Measurements from ENCODE around the gene SLC26A9.

The SLC26A9 gene

DNA sequence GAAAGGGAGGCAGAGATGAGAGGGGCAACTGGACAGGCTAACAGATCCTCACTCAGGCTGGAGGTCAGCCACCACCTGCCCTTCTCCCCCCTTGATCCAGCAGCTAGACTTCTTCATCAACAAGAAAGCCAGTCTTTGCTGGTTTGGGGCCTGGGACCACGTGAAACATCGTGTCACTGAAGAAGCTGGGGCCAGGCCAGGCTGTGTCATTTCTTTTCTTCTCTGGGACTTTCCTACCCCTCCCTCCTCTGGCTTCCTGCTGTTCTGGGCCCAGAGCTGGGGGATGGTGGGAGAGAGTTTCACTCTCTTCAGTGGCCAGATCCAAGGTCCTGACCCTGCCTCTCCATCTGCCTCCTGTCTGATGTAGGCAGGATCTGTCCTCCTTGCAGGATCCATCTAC lies 18.1 kb upstream of the SLC26A9 start:
- Histone ChIP-seq H3K4me2 (ENCODE audit: low read length) (no peak overlapping the region), H4K8ac (ENCODE audit: low read depth, low read length) (no peak overlapping the region), H3K27ac (ENCODE audit: low read depth, low read length) (no peak overlapping the region), H3K36me3 (ENCODE audit: control insufficient read depth, insufficient read depth, low read length) (no peaks in the 10 kb centered on the region), H3K56ac (ENCODE audit: low read length) (no peak overlapping the region), H3K79me1 (ENCODE audit: low read length) (no peaks in the 10 kb centered on the region), H3K9ac (ENCODE audit: low read length) (no peak overlapping the region), H2BK5ac (ENCODE audit: low read length) (no peak overlapping the region), H2BK15ac (replicated peaks; ENCODE audit: low read depth) (no peak overlapping the region), H3K23ac (ENCODE audit: low read length) (no peak overlapping the region), H2BK120ac (ENCODE audit: low read depth, low read length) (no peak overlapping the region), H3K79me2 (ENCODE audit: control insufficient read depth, insufficient read depth, low read length) (no peaks in the 10 kb centered on the region), H3K4me3 (ENCODE audit: low read length) (no peak overlapping the region), H4K5ac (ENCODE audit: low read length) (no peak overlapping the region), H3K18ac (ENCODE audit: low read length) (no peak overlapping the region), H3K27me3 (ENCODE audit: insufficient read depth, low read length, poor library complexity) (no peaks in the 10 kb centered on the region), H3K4me1 (ENCODE audit: control insufficient read depth, low read depth, low read length) (no peaks in the 10 kb centered on the region), H3K4ac (ENCODE audit: low read depth, low read length) (no peak overlapping the region), H2AK5ac (ENCODE audit: low read length) (no peak overlapping the region)
- no peak for DNase-seq
- WGBS (ENCODE audit: extremely low coverage, insufficient coverage, low lambda C conversion rate) = no CpG with 5 or more reads among the region's 2 CpGs

DNA sequence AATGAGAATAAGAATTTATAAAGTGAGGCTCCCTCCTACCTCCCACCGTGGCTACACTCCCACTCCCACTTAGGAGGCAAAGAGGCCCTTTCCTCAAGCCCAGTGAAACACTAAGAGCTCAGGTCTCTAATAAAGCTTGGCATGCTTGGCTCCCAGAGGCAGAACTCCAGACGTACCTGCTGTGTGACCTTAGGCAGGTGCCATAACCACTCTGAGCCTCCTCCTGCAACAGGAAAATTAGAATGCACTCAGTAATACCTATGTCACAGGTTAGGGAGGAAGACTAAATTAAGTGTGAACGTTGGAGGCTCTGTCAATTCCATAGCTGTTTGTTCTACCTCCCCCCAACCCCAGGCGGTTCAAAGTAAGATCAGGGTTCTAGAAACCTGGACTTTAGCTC lies 16.5 kb upstream of the SLC26A9 start:
- Histone ChIP-seq H3K4me3 (ENCODE audit: low read length) (no peak overlapping the region), H3K79me1 (ENCODE audit: low read length) (no peaks in the 10 kb centered on the region), H3K27ac (ENCODE audit: low read depth, low read length) (no peak overlapping the region), H2BK120ac (ENCODE audit: low read depth, low read length) (no peak overlapping the region), H2BK15ac (replicated peaks; ENCODE audit: low read depth) (no peak overlapping the region), H3K36me3 (ENCODE audit: control insufficient read depth, insufficient read depth, low read length) (no peaks in the 10 kb centered on the region), H3K23ac (ENCODE audit: low read length) (no peak overlapping the region), H3K4me2 (ENCODE audit: low read length) (no peak overlapping the region), H3K4me1 (ENCODE audit: control insufficient read depth, low read depth, low read length) (no peaks in the 10 kb centered on the region), H3K56ac (ENCODE audit: low read length) (no peak overlapping the region), H3K9ac (ENCODE audit: low read length) (no peak overlapping the region), H4K5ac (ENCODE audit: low read length) (no peak overlapping the region), H2AK5ac (ENCODE audit: low read length) (no peak overlapping the region), H3K4ac (ENCODE audit: low read depth, low read length) (no peak overlapping the region), H4K8ac (ENCODE audit: low read depth, low read length) (no peak overlapping the region), H2BK5ac (ENCODE audit: low read length) (no peak overlapping the region), H3K79me2 (ENCODE audit: control insufficient read depth, insufficient read depth, low read length) (no peaks in the 10 kb centered on the region), H3K18ac (ENCODE audit: low read length) (no peak overlapping the region), H3K27me3 (ENCODE audit: insufficient read depth, low read length, poor library complexity) (no peaks in the 10 kb centered on the region)
- DNase-seq = no peak
- no CpG with 5 or more reads among the region's 4 CpGs for WGBS (ENCODE audit: extremely low coverage, insufficient coverage, low lambda C conversion rate)

GRCh38 chr1:205955499-205955898 lies 12.2 kb upstream of the SLC26A9 start:
- no peak for DNase-seq
- Histone ChIP-seq H2BK5ac (ENCODE audit: low read length) (no peak overlapping the region), H3K18ac (ENCODE audit: low read length) (no peak overlapping the region), H2AK5ac (ENCODE audit: low read length) (no peak overlapping the region), H3K79me2 (ENCODE audit: control insufficient read depth, insufficient read depth, low read length) (no peaks in the 10 kb centered on the region), H3K4me2 (ENCODE audit: low read length) (no peak overlapping the region), H4K5ac (ENCODE audit: low read length) (no peak overlapping the region), H2BK15ac (replicated peaks; ENCODE audit: low read depth) (no peak overlapping the region), H3K79me1 (ENCODE audit: low read length) (no peaks in the 10 kb centered on the region), H3K23ac (ENCODE audit: low read length) (no peak overlapping the region), H2BK120ac (ENCODE audit: low read depth, low read length) (no peak overlapping the region), H3K56ac (ENCODE audit: low read length) (no peak overlapping the region), H3K27me3 (ENCODE audit: insufficient read depth, low read length, poor library complexity) (no peaks in the 10 kb centered on the region), H3K4ac (ENCODE audit: low read depth, low read length) (no peak overlapping the region), H3K4me1 (ENCODE audit: control insufficient read depth, low read depth, low read length) (no peaks in the 10 kb centered on the region), H3K27ac (ENCODE audit: low read depth, low read length) (no peak overlapping the region), H3K4me3 (ENCODE audit: low read length) (no peak overlapping the region), H3K9ac (ENCODE audit: low read length) (no peak overlapping the region), H4K8ac (ENCODE audit: low read depth, low read length) (no peak overlapping the region), H3K36me3 (ENCODE audit: control insufficient read depth, insufficient read depth, low read length) (no peaks in the 10 kb centered on the region)
- no CpG with 5 or more reads among the region's 1 CpG for WGBS (ENCODE audit: extremely low coverage, insufficient coverage, low lambda C conversion rate)

- Histone ChIP-seq H3K79me1 (ENCODE audit: low read length) (no peaks in the 10 kb centered on the region), H3K23ac (ENCODE audit: low read length) (no peak overlapping the region), H2AK5ac (ENCODE audit: low read length) (no peak overlapping the region), H3K56ac (ENCODE audit: low read length) (no peak overlapping the region), H3K36me3 (ENCODE audit: control insufficient read depth, insufficient read depth, low read length) (no peaks in the 10 kb centered on the region), H3K4me3 (ENCODE audit: low read length) (no peak overlapping the region), H3K4me1 (ENCODE audit: control insufficient read depth, low read depth, low read length) (no peaks in the 10 kb centered on the region), H3K27me3 (ENCODE audit: insufficient read depth, low read length, poor library complexity) (no peaks in the 10 kb centered on the region), H4K5ac (ENCODE audit: low read length) (no peak overlapping the region), H3K4me2 (ENCODE audit: low read length) (no peak overlapping the region), H2BK15ac (replicated peaks; ENCODE audit: low read depth) (no peak overlapping the region), H4K8ac (ENCODE audit: low read depth, low read length) (no peak overlapping the region), H2BK5ac (ENCODE audit: low read length) (no peak overlapping the region), H2BK120ac (ENCODE audit: low read depth, low read length) (no peak overlapping the region), H3K9ac (ENCODE audit: low read length) (no peak overlapping the region), H3K4ac (ENCODE audit: low read depth, low read length) (no peak overlapping the region), H3K79me2 (ENCODE audit: control insufficient read depth, insufficient read depth, low read length) (no peaks in the 10 kb centered on the region), H3K27ac (ENCODE audit: low read depth, low read length) (no peak overlapping the region), H3K18ac (ENCODE audit: low read length) (no peak overlapping the region)
- WGBS (ENCODE audit: extremely low coverage, insufficient coverage, low lambda C conversion rate) = no CpG with 5 or more reads among the region's 11 CpGs
- DNase-seq = no peak
Measured at GRCh38 chr1:205954819-205955404, 11.7 kb upstream of the SLC26A9 start.

GRCh38 chr1:205951746-205952145 lies 8.5 kb upstream of the SLC26A9 start:
- H4K8ac ChIP-seq (ENCODE audit: low read depth, low read length) = no peak overlapping the region
- H2AK5ac ChIP-seq (ENCODE audit: low read length) = no peak overlapping the region
- H3K56ac ChIP-seq (ENCODE audit: low read length) = no peak overlapping the region
- no peak overlapping the region for H3K4me3 ChIP-seq (ENCODE audit: low read length)
- H3K27me3 ChIP-seq (ENCODE audit: insufficient read depth, low read length, poor library complexity) = no peaks in the 10 kb centered on the region
- H3K4me2 ChIP-seq (ENCODE audit: low read length) = no peak overlapping the region
- H3K36me3 ChIP-seq (ENCODE audit: control insufficient read depth, insufficient read depth, low read length) = no peaks in the 10 kb centered on the region
- H2BK5ac ChIP-seq (ENCODE audit: low read length) = no peak overlapping the region
- no peak overlapping the region for H3K23ac ChIP-seq (ENCODE audit: low read length)
- H3K27ac ChIP-seq (ENCODE audit: low read depth, low read length) = no peak overlapping the region
- no peak overlapping the region for H4K5ac ChIP-seq (ENCODE audit: low read length)
- H2BK15ac ChIP-seq (replicated peaks; ENCODE audit: low read depth) = no peak overlapping the region
- H2BK120ac ChIP-seq (ENCODE audit: low read depth, low read length) = no peak overlapping the region
- no CpG with 5 or more reads among the region's 1 CpG for WGBS (ENCODE audit: extremely low coverage, insufficient coverage, low lambda C conversion rate)
- H3K9ac ChIP-seq (ENCODE audit: low read length) = no peak overlapping the region
- H3K79me2 ChIP-seq (ENCODE audit: control insufficient read depth, insufficient read depth, low read length) = no peaks in the 10 kb centered on the region
- H3K4me1 ChIP-seq (ENCODE audit: control insufficient read depth, low read depth, low read length) = no peaks in the 10 kb centered on the region
- no peak overlapping the region for H3K18ac ChIP-seq (ENCODE audit: low read length)
- H3K4ac ChIP-seq (ENCODE audit: low read depth, low read length) = no peak overlapping the region
- DNase-seq = no peak
- no peaks in the 10 kb centered on the region for H3K79me1 ChIP-seq (ENCODE audit: low read length)

GRCh38 chr1:205950826-205951549 lies 7.7 kb upstream of the SLC26A9 start:
- Histone ChIP-seq H4K5ac (ENCODE audit: low read length) (no peak overlapping the region), H3K79me1 (ENCODE audit: low read length) (no peaks in the 10 kb centered on the region), H3K4ac (ENCODE audit: low read depth, low read length) (no peak overlapping the region), H3K27ac (ENCODE audit: low read depth, low read length) (no peak overlapping the region), H3K79me2 (ENCODE audit: control insufficient read depth, insufficient read depth, low read length) (no peaks in the 10 kb centered on the region), H2BK5ac (ENCODE audit: low read length) (no peak overlapping the region), H2BK15ac (replicated peaks; ENCODE audit: low read depth) (no peak overlapping the region), H3K4me3 (ENCODE audit: low read length) (no peak overlapping the region), H2BK120ac (ENCODE audit: low read depth, low read length) (no peak overlapping the region), H4K8ac (ENCODE audit: low read depth, low read length) (no peak overlapping the region), H3K4me1 (ENCODE audit: control insufficient read depth, low read depth, low read length) (no peaks in the 10 kb centered on the region), H3K56ac (ENCODE audit: low read length) (peak overlapping the region; percentile 17), H3K18ac (ENCODE audit: low read length) (no peak overlapping the region), H2AK5ac (ENCODE audit: low read length) (no peak overlapping the region), H3K36me3 (ENCODE audit: control insufficient read depth, insufficient read depth, low read length) (no peaks in the 10 kb centered on the region), H3K9ac (ENCODE audit: low read length) (no peak overlapping the region), H3K4me2 (ENCODE audit: low read length) (no peak overlapping the region), H3K23ac (ENCODE audit: low read length) (no peak overlapping the region), H3K27me3 (ENCODE audit: insufficient read depth, low read length, poor library complexity) (no peaks in the 10 kb centered on the region)
- DNase-seq = no peak
- WGBS (ENCODE audit: extremely low coverage, insufficient coverage, low lambda C conversion rate) = no CpG with 5 or more reads among the region's 7 CpGs

All from mesendoderm (in vitro differentiated cells).